Prostate gland (tissue), 2 donors: ENCODE data around the gene SPINK8.

ENCODE experiments used
- POLR2A ChIP-seq: fragments of 450-650 bp; IDR thresholded peaks from one replicate; pipeline ENCODE4 v1.6.1; 2016; ENCODE audit warnings: antibody characterized with exemption, mild to moderate bottlenecking
- TF ChIP-seq, protein P1 (sequence below), 4 experiments: fragments of 200-600 bp in 2 of 4; fragments of 450-650 bp in 2 of 4; sonication (generic) in 2 of 4; IDR thresholded peaks; 1 replicate in 3 of 4; 2 replicates in 1 of 4; pipeline ENCODE4 v1.5.1; 2016 to 2019; ENCODE audit warnings: antibody characterized with exemption in 4 of 4, mild to moderate bottlenecking in 2 of 4, moderate library complexity in 2 of 4

DNA sequence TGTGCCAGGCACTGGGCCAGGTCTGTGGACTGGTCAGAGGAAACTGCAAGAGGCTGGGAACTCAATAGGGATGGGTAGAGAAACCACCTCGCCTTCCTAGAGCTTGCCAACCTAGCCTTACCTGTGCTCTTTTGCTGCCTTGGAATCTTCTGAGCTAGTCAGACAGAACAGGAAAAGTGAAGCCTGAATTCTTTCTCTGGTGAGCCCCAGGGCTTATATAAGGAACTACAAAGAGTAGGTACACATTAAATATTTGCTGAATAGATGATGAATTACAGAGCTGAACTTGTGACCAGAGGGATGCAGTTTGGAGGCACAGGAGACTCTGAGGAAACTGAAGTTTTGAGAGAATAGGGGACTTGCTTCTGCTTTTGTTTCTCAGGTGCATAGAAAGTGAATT, 23.0 kb upstream of the SPINK8 start:
- no peak for TF ChIP-seq POLR2A
- TF ChIP-seq, protein P1, sequence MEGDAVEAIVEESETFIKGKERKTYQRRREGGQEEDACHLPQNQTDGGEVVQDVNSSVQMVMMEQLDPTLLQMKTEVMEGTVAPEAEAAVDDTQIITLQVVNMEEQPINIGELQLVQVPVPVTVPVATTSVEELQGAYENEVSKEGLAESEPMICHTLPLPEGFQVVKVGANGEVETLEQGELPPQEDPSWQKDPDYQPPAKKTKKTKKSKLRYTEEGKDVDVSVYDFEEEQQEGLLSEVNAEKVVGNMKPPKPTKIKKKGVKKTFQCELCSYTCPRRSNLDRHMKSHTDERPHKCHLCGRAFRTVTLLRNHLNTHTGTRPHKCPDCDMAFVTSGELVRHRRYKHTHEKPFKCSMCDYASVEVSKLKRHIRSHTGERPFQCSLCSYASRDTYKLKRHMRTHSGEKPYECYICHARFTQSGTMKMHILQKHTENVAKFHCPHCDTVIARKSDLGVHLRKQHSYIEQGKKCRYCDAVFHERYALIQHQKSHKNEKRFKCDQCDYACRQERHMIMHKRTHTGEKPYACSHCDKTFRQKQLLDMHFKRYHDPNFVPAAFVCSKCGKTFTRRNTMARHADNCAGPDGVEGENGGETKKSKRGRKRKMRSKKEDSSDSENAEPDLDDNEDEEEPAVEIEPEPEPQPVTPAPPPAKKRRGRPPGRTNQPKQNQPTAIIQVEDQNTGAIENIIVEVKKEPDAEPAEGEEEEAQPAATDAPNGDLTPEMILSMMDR (IDR thresholded peaks at IDR 0.05): no peak
